GM12874 (cell line): Measurements from ENCODE around the gene PRKRIP1.
A peak's percentile ranks its signal among the peaks of the same experiment; 100 is the strongest.

Experiments used
- CTCF ChIP-seq: IDR thresholded peaks from 2 replicates; pipeline ENCODE4 v1.5.1; 2011; ENCODE audit warnings: low read depth, mild to moderate bottlenecking, control low read depth, low read length, moderate library complexity; ENCODE audit not compliant: insufficient read depth

PRKRIP1 gene

GRCh38 chr7:102390697-102391484 lies 5.3 kb upstream of the PRKRIP1 start:
- peak; percentile 95 for TF ChIP-seq CTCF

GRCh38 chr7:102392330-102392729 lies 3.8 kb upstream of the PRKRIP1 start:
- TF ChIP-seq CTCF = no peak

- TF ChIP-seq CTCF = no peak
Observed at GRCh38 chr7:102393467-102393866, 2.7 kb upstream of the PRKRIP1 start.

- TF ChIP-seq CTCF = no peak
Observed at GRCh38 chr7:102395592-102395872, 631 bp upstream of the PRKRIP1 start.

- no peak for TF ChIP-seq CTCF
Observed at GRCh38 chr7:102396710-102397019, 502 bp downstream of the PRKRIP1 start.

GRCh38 chr7:102398543-102398942 lies 2.4 kb downstream of the PRKRIP1 start:
- no peak for TF ChIP-seq CTCF

- no peak for TF ChIP-seq CTCF
Observed at GRCh38 chr7:102400360-102400759, 4.2 kb downstream of the PRKRIP1 start.
